Peyer's patch (tissue), 4 donors: ENCODE measurements around the gene NDOR1. TPM values are rescaled to one million over a fixed set of nuclear protein-coding genes. Genes with fewer than 3 reads are reported as not detected.
"Not testable (repeated sequence)": the region's sequence is repeated elsewhere in the genome, so short reads cannot be mapped to it uniquely, and the experiment has no call there.

ENCODE experiments used
- DNase-seq, 3 donors: peaks; one replicate each; pipeline ENCODE4 v3.0.0-alpha.2; 2017 to 2019
- H3K27ac ChIP-seq, 4 donors: fragments of 200-600 bp; sonication (generic); one replicate each; pipeline ENCODE4 v1.5.1; 2016 to 2019
- H3K27me3 ChIP-seq, 2 donors: fragments of 200-600 bp; sonication (generic); one replicate each; pipeline ENCODE4 v1.5.1; 2019
- H3K36me3 ChIP-seq, 3 donors: fragments of 200-600 bp; sonication (generic); one replicate each; pipeline ENCODE4 v1.5.1; 2016 to 2019
- H3K4me1 ChIP-seq, 4 donors: fragments of 200-600 bp; sonication (generic); one replicate each; pipeline ENCODE4 v1.5.1; 2016 to 2019
- H3K4me3 ChIP-seq, 4 donors: fragments of 200-600 bp; sonication (generic); 1 replicate in 3 of 4; 2 replicates in 1 of 4; pipeline ENCODE4 v1.5.1; 2016 to 2019; ENCODE audit warnings: mild to moderate bottlenecking in 1 of 4
- H3K9me3 ChIP-seq, 4 donors: fragments of 200-600 bp; sonication (generic); one replicate each; pipeline ENCODE4 v1.5.1; 2016 to 2019; ENCODE audit warnings: mild to moderate bottlenecking in 1 of 4
- CTCF ChIP-seq, 6 experiments: fragments of 450-650 bp in 4 of 6; fragments of 200-600 bp in 2 of 6; sonication (generic) in 1 of 6; IDR thresholded peaks; one replicate each; pipeline ENCODE4 v1.5.1; 2017 to 2019; ENCODE audit warnings: antibody characterized with exemption in 6 of 6, mild to moderate bottlenecking in 3 of 6, moderate library complexity in 1 of 6
- POLR2A ChIP-seq, 2 donors: fragments of 450-650 bp; IDR thresholded peaks; one replicate each; pipeline ENCODE4 v1.5.1; 2017; ENCODE audit warnings: antibody characterized with exemption in 2 of 2, mild to moderate bottlenecking in 2 of 2, moderate library complexity in 2 of 2
- total RNA-seq, 4 donors: library from RNA; depleted of rRNA; stranded (reverse); fragments of >200 nt; gene quantifications; one replicate each; pipeline ENCODE4 v1.1.0, GENCODE V29; 2016

Gene NDOR1
- total RNA-seq, 4 donors from 2014 or later: 16.3 to 39.2 (median 25.1) TPM

- H3K27ac ChIP-seq: peak overlapping the region in 1 of 4 donors; percentile 25
- no peak for DNase-seq
- TF ChIP-seq POLR2A (IDR thresholded peaks at IDR 0.05): no peak
- no peak for TF ChIP-seq CTCF (IDR thresholded peaks at IDR 0.05)
- H3K27me3 ChIP-seq: peaks cover 0 to 4% of the 10 kb centered on the region in 2 donors
- H3K4me3 ChIP-seq: peak overlapping the region in 2 of 4 donors; percentile 21 to 28
- H3K4me1 ChIP-seq: peaks cover 8 to 72% (median 24%) of the 10 kb centered on the region in 4 donors
- no peaks in the 10 kb centered on the region for H3K36me3 ChIP-seq
- peaks cover 0 to 4% (median 0%) of the 10 kb centered on the region in 4 donors for H3K9me3 ChIP-seq
These were observed 30.1 kb downstream of the NDOR1 start for GRCh38 chr9:137235424-137236237.

GRCh38 chr9:137236238-137236935 lies 30.9 kb downstream of the NDOR1 start:
- H3K4me3 ChIP-seq: peak overlapping the region in 3 of 4 donors; percentile 21 to 28 (median 26)
- H3K4me1 ChIP-seq: peaks cover 8 to 64% (median 24%) of the 10 kb centered on the region in 4 donors

GRCh38 chr9:137236936-137237421 lies 31.5 kb downstream of the NDOR1 start:
- no peak for DNase-seq
- peaks cover 0 to 4% of the 10 kb centered on the region in 2 donors for H3K27me3 ChIP-seq
- peaks cover 0 to 2% (median 0%) of the 10 kb centered on the region in 3 donors for H3K36me3 ChIP-seq
- H3K27ac ChIP-seq: peak overlapping the region in 2 of 4 donors; percentile 31 to 77
- no peak for TF ChIP-seq POLR2A (IDR thresholded peaks at IDR 0.05)
- no peak for TF ChIP-seq CTCF (IDR thresholded peaks at IDR 0.05)
- peak overlapping the region in 2 of 4 donors; percentile 21 to 28 for H3K4me3 ChIP-seq
- H3K4me1 ChIP-seq: peaks cover 8 to 60% (median 24%) of the 10 kb centered on the region in 4 donors
- peaks cover 0 to 4% (median 0%) of the 10 kb centered on the region in 4 donors for H3K9me3 ChIP-seq

More at GRCh38 chr9:137236238-137236935, 30.9 kb downstream of the NDOR1 start:
- TF ChIP-seq POLR2A (IDR thresholded peaks at IDR 0.05) (no peak), CTCF (IDR thresholded peaks at IDR 0.05) (peak; percentile 99 to 100 (median 100))
- H3K27me3 ChIP-seq: peaks cover 0 to 4% of the 10 kb centered on the region in 2 donors
- H3K27ac ChIP-seq: peak overlapping the region in 2 of 4 donors; percentile 31 to 77
- H3K36me3 ChIP-seq: no peaks in the 10 kb centered on the region
- peaks cover 0 to 4% (median 0%) of the 10 kb centered on the region in 4 donors for H3K9me3 ChIP-seq
- DNase-seq: peak; percentile 92 to 96 (median 92)

GRCh38 chr9:137237759-137238726 lies 32.5 kb downstream of the NDOR1 start:
- Histone ChIP-seq H3K27ac (peak overlapping the region in 3 of 4 donors; percentile 18 to 77 (median 65)), H3K9me3 (peaks cover 0 to 1% (median 0%) of the 10 kb centered on the region in 4 donors), H3K4me1 (peaks cover 8 to 61% (median 24%) of the 10 kb centered on the region in 4 donors), H3K27me3 (peaks cover 0 to 3% of the 10 kb centered on the region in 2 donors), H3K4me3 (no peak overlapping the region), H3K36me3 (peaks cover 0 to 12% (median 0%) of the 10 kb centered on the region in 3 donors)
- TF ChIP-seq POLR2A (IDR thresholded peaks at IDR 0.05) (peak in 1 of 2 donors; percentile 51), CTCF (IDR thresholded peaks at IDR 0.05) (no peak)
- DNase-seq: peak in 1 of 3 donors; percentile 83

- H3K9me3 ChIP-seq, DNase-seq, H3K27me3 ChIP-seq: not testable (repeated sequence)
- Histone ChIP-seq H3K4me3 (peak overlapping the region; percentile 58 to 80 (median 74)), H3K4me1 (peaks cover 8 to 67% (median 20%) of the 10 kb centered on the region in 4 donors), H3K27ac (peak overlapping the region; percentile 87 to 100 (median 100)), H3K36me3 (peaks cover 0 to 19% (median 0%) of the 10 kb centered on the region in 3 donors)
These were observed 34.2 kb downstream of the NDOR1 start for GRCh38 chr9:137239541-137240200.
